Fibroblast of mammary gland (primary cell): Measurements from ENCODE around the gene MOB2.

Experiments used
- DNase-seq: peaks from one replicate; pipeline ENCODE4 v3.0.0-alpha.2; 2010; ENCODE audit warnings: low read depth
- H3K4me3 ChIP-seq: 2 replicates; pipeline ENCODE4 v1.5.1; 2011; ENCODE audit warnings: low read depth, mild to moderate bottlenecking, low read length, moderate library complexity; ENCODE audit not compliant: control insufficient read depth
- CTCF ChIP-seq: conservative IDR thresholded peaks from 2 replicates; pipeline ENCODE4 v1.5.1; 2011; ENCODE audit warnings: low read depth, low read length, inconsistent platforms; ENCODE audit not compliant: control insufficient read depth, insufficient read depth

The MOB2 gene

GRCh38 chr11:1422981-1423380, 63.6 kb downstream of the MOB2 start:
- DNase-seq = no peak
- no peak overlapping the region for H3K4me3 ChIP-seq
- no peak for TF ChIP-seq CTCF

- no peak for TF ChIP-seq CTCF
- no peak overlapping the region for H3K4me3 ChIP-seq
- no peak for DNase-seq
These were observed 64.1 kb downstream of the MOB2 start for GRCh38 chr11:1422481-1422880.

GRCh38 chr11:1421291-1421690, 65.3 kb downstream of the MOB2 start:
- TF ChIP-seq CTCF = no peak
- no peak for DNase-seq
- H3K4me3 ChIP-seq = no peak overlapping the region

- no peak for DNase-seq
- no peak overlapping the region for H3K4me3 ChIP-seq
- no peak for TF ChIP-seq CTCF
These were observed 66.8 kb downstream of the MOB2 start for GRCh38 chr11:1419811-1420210.
